Bronchial epithelial cell (primary cell): Measurements from ENCODE around the gene KDM2B. TPM values are rescaled to one million over a fixed set of nuclear protein-coding genes. Genes with fewer than 3 reads are reported as not detected.

Experiments
- DNase-seq: peaks from one replicate; pipeline ENCODE4 v3.0.0-alpha.2; 2010; ENCODE audit warnings: low read depth
- FAIRE-seq: peaks from 2 replicates; lab custom pipeline; 2011; peaks lifted over from hg19 to GRCh38; lab: Jason Lieb, UNC
- H3K27me3 ChIP-seq: 2 replicates; pipeline ENCODE4 v1.5.1; 2011; ENCODE audit warnings: low read length; ENCODE audit not compliant: control insufficient read depth, insufficient read depth
- H3K36me3 ChIP-seq: 2 replicates; pipeline ENCODE4 v1.5.1; 2011; ENCODE audit warnings: low read length; ENCODE audit not compliant: control insufficient read depth, insufficient read depth
- H3K4me3 ChIP-seq: 2 replicates; pipeline ENCODE4 v1.5.1; 2011; ENCODE audit warnings: mild to moderate bottlenecking, low read depth, low read length, control low read depth
- total RNA-seq: library from RNA; depleted of rRNA; stranded (reverse); fragments of >200 nt; gene quantifications from 2 replicates; pipeline ENCODE4 v1.2.1, GENCODE V29; 2014
- TF ChIP-seq, protein P1 (sequence below): IDR thresholded peaks from 2 replicates; pipeline ENCODE4 v1.5.1; 2011; ENCODE audit warnings: mild to moderate bottlenecking, moderate library complexity, low read length, control low read depth, inconsistent platforms; ENCODE audit not compliant: insufficient read depth, severe bottlenecking

KDM2B gene
- total RNA-seq, 1 donor from 2014 or later: 14.2 TPM

DNA sequence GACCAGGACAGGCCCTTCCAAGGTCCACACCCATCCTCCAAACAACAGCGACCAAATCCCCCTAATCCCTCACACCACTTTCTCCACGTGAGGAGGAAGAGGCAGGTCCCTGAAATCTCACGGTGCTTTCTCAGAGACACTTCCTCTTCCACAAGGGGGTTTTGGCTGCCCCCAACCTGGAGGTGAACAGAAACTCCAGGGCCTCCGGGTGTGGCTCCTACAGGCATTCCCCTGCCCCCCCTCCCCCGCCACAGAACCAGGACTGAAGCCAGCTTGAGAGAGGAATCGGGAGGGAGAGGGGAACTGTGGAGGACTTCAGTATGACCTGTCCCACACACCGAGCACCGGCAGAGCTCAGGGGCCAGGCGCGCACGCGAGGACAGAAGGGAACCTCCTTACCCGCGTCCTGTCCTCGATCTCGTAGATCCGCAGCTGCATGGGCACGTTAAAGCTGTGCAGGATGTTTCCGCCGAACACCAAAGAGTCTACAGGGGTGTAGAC is 60.2 kb downstream of the KDM2B start:
- DNase-seq (no peak), FAIRE-seq (no peak)
- TF ChIP-seq, protein P1, sequence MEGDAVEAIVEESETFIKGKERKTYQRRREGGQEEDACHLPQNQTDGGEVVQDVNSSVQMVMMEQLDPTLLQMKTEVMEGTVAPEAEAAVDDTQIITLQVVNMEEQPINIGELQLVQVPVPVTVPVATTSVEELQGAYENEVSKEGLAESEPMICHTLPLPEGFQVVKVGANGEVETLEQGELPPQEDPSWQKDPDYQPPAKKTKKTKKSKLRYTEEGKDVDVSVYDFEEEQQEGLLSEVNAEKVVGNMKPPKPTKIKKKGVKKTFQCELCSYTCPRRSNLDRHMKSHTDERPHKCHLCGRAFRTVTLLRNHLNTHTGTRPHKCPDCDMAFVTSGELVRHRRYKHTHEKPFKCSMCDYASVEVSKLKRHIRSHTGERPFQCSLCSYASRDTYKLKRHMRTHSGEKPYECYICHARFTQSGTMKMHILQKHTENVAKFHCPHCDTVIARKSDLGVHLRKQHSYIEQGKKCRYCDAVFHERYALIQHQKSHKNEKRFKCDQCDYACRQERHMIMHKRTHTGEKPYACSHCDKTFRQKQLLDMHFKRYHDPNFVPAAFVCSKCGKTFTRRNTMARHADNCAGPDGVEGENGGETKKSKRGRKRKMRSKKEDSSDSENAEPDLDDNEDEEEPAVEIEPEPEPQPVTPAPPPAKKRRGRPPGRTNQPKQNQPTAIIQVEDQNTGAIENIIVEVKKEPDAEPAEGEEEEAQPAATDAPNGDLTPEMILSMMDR: no peak
- no peaks in the 10 kb centered on the region for H3K27me3 ChIP-seq
- no peaks in the 10 kb centered on the region for H3K36me3 ChIP-seq
- no peak overlapping the region for H3K4me3 ChIP-seq

DNA sequence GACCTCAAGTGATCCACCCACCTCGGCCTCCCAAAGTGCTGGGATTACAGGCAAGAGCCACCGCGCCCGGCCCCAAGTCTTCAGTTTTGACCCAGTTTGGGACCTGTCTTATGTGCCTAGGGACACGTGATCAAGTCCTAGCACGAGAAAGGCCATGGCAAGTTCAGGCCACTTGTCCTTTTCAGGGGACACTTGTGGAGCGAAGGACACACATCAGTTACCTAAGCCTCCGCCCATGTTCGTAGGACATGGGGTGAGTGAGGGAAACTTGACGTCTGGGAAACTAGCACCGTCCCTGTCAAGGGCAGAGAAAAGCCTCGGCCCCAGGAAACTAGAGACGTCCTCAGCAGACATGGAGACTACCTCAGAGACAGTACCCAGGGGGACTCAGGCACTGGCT is 60.7 kb downstream of the KDM2B start:
- DNase-seq: no peak
- no peaks in the 10 kb centered on the region for H3K27me3 ChIP-seq
- H3K4me3 ChIP-seq: no peak overlapping the region
- TF ChIP-seq, protein P1: no peak
- no peak for FAIRE-seq
- no peaks in the 10 kb centered on the region for H3K36me3 ChIP-seq

DNA sequence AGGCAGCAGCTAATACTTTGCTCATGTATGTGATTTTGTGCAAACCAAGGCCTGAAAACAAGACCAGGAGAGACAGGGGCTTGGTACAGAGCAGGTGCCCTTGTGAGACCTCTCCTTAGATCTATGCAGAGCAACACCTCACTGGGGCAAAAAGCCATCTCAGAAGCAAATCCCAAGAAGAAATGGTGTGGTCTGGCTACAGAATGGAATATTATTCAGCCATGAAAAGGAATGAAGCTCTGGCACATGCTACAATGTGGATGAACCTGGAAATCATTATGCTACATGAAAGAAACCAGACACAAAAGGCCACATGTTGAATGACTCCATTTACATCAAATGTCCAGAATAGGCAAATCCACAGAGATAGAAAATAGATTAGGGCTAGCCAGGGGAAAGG is 61.6 kb downstream of the KDM2B start:
- FAIRE-seq: no peak
- TF ChIP-seq, protein P1: no peak
- no peak for DNase-seq
- H3K27me3 ChIP-seq: no peaks in the 10 kb centered on the region
- no peaks in the 10 kb centered on the region for H3K36me3 ChIP-seq
- no peak overlapping the region for H3K4me3 ChIP-seq

DNA sequence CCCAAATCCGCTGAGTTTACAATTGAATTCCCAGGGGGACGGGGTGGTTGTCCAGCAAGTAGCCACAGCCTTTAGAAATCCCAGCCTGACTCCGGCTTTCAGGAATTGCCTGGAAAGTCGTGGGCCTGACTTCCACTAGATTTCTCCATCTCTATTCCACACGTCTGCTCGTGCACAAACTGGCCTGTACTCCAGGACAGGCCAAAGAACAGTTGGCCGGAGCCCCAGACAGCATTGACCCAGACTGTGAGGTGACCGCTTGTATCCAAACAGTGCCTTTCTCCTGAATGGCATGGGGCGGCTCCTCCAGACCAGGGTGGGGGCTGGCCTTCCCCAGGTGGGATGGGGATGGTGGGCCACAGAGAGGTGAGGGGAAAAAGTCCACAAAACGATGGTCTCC is 62.2 kb downstream of the KDM2B start:
- DNase-seq (no peak), FAIRE-seq (no peak)
- H3K36me3 ChIP-seq: no peaks in the 10 kb centered on the region
- TF ChIP-seq, protein P1: no peak
- no peak overlapping the region for H3K4me3 ChIP-seq
- H3K27me3 ChIP-seq: no peaks in the 10 kb centered on the region

DNA sequence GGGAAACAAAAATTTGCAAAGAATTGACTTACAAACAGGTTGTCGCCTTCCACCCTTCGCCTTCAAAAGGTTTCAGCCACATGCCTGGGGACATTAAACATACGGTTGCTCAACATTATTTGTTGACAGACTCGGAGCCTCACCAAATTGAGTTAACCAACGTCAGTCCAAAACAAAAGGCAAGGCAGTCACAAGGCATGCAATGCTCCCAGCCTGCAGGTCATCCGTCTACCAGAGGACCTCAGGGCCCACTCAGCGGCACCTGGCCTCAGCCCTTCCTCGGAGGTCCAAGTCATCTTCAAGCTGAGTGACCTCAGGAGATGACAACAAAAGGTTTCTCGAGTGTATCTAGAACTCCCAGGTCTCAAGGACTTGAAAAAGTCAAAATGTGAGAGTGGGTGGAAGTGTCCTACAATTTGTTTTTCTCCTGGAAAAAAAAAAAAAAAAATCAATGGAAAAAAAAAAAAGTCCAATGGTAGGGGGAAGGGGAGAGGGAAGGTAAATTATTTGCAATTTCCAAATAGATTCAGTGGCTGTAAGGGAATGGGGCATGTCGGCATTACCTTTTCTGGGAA is 64.3 kb downstream of the KDM2B start:
- no peak overlapping the region for H3K4me3 ChIP-seq
- TF ChIP-seq, protein P1: no peak
- H3K36me3 ChIP-seq: no peaks in the 10 kb centered on the region
- H3K27me3 ChIP-seq: no peaks in the 10 kb centered on the region
- FAIRE-seq: no peak
- no peak for DNase-seq

DNA sequence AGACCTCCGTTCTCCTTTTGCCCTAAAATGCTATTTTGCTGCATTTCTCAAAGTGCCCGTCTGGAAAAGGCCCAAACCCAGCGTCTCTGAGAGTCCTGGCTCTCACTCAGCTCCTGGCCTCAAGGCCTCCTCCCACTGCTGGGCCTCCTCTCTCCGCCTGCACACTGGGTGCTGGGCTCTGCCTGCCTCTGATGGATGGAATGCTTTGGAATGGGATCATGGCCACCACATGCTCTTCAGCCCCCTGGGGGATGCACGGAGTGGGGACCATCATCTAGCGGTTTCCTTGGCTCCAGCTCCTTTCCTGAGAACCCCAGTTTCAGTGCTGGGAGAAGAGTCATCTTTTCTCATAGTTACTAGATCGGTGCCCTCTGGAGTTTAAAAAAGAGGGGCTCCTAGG is 65.2 kb downstream of the KDM2B start:
- FAIRE-seq (no peak), DNase-seq (no peak)
- TF ChIP-seq, protein P1: no peak
- Histone ChIP-seq H3K36me3 (no peaks in the 10 kb centered on the region), H3K27me3 (no peaks in the 10 kb centered on the region), H3K4me3 (no peak overlapping the region)
